ENCODE measurements around the gene NPBWR2.

DNA sequence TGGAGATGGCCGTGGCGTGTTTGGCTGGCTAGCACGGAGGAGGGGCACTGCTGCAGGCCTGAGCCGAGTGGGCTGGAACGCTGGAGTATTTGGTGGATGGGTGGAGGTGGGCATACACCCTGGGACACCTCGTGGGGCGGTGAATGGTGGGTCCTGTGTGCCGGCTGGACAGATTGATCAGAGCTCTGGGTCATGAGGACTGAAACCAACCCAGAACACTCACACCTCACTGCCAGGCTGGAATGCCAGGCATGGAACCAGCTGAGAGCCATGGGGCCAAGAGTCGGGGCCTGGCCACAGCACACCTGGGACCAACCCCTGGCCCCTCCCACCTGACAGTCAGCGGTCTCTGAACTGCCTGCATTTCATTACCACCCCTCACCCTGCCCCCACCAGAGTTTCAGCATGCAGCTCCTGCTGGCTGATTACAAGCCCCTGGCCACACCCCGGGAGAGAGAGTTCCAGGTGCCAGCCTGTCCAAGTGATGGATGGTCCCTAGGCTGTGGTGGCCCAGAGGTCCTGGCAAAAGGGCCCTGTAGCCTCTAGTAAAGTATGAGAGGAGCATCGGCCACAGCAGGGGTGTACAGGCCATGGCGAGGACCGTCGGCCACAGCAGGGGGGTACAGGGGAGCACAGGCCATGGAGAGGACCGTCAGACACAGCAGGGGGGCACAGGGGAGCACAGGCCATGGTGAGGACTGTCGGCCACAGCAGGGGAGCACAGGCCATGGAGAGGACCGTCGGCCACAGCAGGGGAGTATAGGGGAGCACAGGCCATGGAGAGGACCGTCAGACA, 3.3 kb downstream of the NPBWR2 start:
- TF ChIP-seq, protein P1, sequence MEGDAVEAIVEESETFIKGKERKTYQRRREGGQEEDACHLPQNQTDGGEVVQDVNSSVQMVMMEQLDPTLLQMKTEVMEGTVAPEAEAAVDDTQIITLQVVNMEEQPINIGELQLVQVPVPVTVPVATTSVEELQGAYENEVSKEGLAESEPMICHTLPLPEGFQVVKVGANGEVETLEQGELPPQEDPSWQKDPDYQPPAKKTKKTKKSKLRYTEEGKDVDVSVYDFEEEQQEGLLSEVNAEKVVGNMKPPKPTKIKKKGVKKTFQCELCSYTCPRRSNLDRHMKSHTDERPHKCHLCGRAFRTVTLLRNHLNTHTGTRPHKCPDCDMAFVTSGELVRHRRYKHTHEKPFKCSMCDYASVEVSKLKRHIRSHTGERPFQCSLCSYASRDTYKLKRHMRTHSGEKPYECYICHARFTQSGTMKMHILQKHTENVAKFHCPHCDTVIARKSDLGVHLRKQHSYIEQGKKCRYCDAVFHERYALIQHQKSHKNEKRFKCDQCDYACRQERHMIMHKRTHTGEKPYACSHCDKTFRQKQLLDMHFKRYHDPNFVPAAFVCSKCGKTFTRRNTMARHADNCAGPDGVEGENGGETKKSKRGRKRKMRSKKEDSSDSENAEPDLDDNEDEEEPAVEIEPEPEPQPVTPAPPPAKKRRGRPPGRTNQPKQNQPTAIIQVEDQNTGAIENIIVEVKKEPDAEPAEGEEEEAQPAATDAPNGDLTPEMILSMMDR (optimal IDR thresholded peaks at IDR 0.05 in 1 of 3, IDR thresholded peaks at IDR 0.05 in 1 of 3, conservative IDR thresholded peaks at IDR 0.05 in 1 of 3; ENCODE audit: extremely low read depth in 1 of 3, insufficient read depth in 2 of 3, low read length in 3 of 3) = no peak
- no peak for TF ChIP-seq EZH2 (IDR thresholded peaks at IDR 0.05; ENCODE audit: low read length)

All from keratinocyte (primary cell).